A549 (cell line): ENCODE results near the gene NSRP1. TPM values are rescaled to one million over a fixed set of nuclear protein-coding genes. Genes with fewer than 3 reads are reported as not detected.

Source experiments
- ATAC-seq, 2 experiments: fragments of 200-7000 bp in 1 of 2; fragments of >200 bp in 1 of 2; cut with Nextera tagmentation in 1 of 2; cut with Tn5 transposase in 1 of 2; 3 replicates each; pipeline versions ENCODE4 v1.8.0 to v1.9.1; 2018 to 2020; ENCODE audit warnings: mild to moderate bottlenecking in 1 of 2, moderate library complexity in 1 of 2
- CTCF ChIA-PET: fragments of 300-600 bp; sonication (Branson Sonifier 250); formaldehyde crosslinking; extraction: SDS; loops from one replicate; lab custom pipeline; 2021; ENCODE audit warnings: antibody characterized with exemption, inconsistent platforms; lab: Yijun Ruan, JAX
- POLR2A ChIA-PET: fragments of 350-600 bp; formaldehyde crosslinking; extraction: SDS; loops from one replicate; lab custom pipeline; 2021; ENCODE audit warnings: antibody characterized with exemption, inconsistent platforms; lab: Yijun Ruan, JAX
- DNase-seq, 2 experiments: peaks; one replicate each; pipeline versions ENCODE4 v3.0.0 to v3.0.0-alpha.2; 2011 to 2016; ENCODE audit warnings: low read depth in 1 of 2, low spot score in 1 of 2
- FAIRE-seq: peaks from 2 replicates; lab custom pipeline; 2011; peaks lifted over from hg19 to GRCh38; lab: Jason Lieb, UNC
- H3K27ac ChIP-seq, 2 experiments: fragments of >200 bp; sonication (Bioruptor Twin); formaldehyde crosslinking; 3 replicates each; pipeline ENCODE4 v1.5.1; 2016 to 2017
- H3K4me1 ChIP-seq: fragments of >200 bp; sonication (Bioruptor Twin); formaldehyde crosslinking; 3 replicates; pipeline ENCODE4 v1.6.1; 2016
- H3K4me2 ChIP-seq: fragments of >200 bp; sonication (Bioruptor Twin); formaldehyde crosslinking; 3 replicates; pipeline ENCODE4 v1.6.1; 2016
- H3K4me3 ChIP-seq: fragments of >200 bp; sonication (Bioruptor Twin); formaldehyde crosslinking; 3 replicates; pipeline ENCODE4 v1.5.1; 2016
- H3K9me3 ChIP-seq: fragments of >200 bp; sonication (Bioruptor Twin); formaldehyde crosslinking; 3 replicates; pipeline ENCODE4 v1.6.1; 2016
- CBX2 ChIP-seq: fragments of 200-600 bp; sonication (generic); IDR thresholded peaks from 2 replicates; pipeline ENCODE4 v1.6.1; 2016; ENCODE audit warnings: low read depth, mild to moderate bottlenecking, borderline replicate concordance
- CHD2 ChIP-seq: fragments of 150-350 bp; IDR thresholded peaks from 2 replicates; pipeline ENCODE4 v1.6.1; 2014; ENCODE audit warnings: low read length; ENCODE audit not compliant: partially characterized antibody
- CTCF ChIP-seq: fragments of >200 bp; sonication (Bioruptor Twin); formaldehyde crosslinking; IDR thresholded peaks from 3 replicates; pipeline ENCODE4 v1.5.1; 2016
- ESRRA ChIP-seq: fragments of 150-350 bp; IDR thresholded peaks from 2 replicates; pipeline ENCODE4 v1.6.1; 2014; ENCODE audit warnings: mild to moderate bottlenecking, low read length, borderline replicate concordance
- HOXA7 ChIP-seq: fragments of 250-450 bp; sonication (Bioruptor Pico); IDR thresholded peaks from 2 replicates; pipeline ENCODE4 v1.5.0; 2020; ENCODE audit warnings: mild to moderate bottlenecking, moderate library complexity
- HOXB13 ChIP-seq: fragments of 250-450 bp; sonication (Bioruptor Pico); IDR thresholded peaks from 2 replicates; pipeline ENCODE4 v1.5.0; 2020; ENCODE audit warnings: low read depth, mild to moderate bottlenecking, moderate library complexity
- HOXB5 ChIP-seq: fragments of 250-450 bp; sonication (Bioruptor Pico); IDR thresholded peaks from 2 replicates; pipeline ENCODE4 v1.5.0; 2020; ENCODE audit warnings: mild to moderate bottlenecking, moderate library complexity
- NR3C1 ChIP-seq: fragments of >200 bp; sonication (Bioruptor Twin); formaldehyde crosslinking; IDR thresholded peaks from 3 replicates; pipeline ENCODE4 v1.6.1; 2017
- PHF8 ChIP-seq: fragments of 200-600 bp; sonication (generic); IDR thresholded peaks from 2 replicates; pipeline ENCODE4 v1.6.1; 2016; ENCODE audit warnings: low read depth, mild to moderate bottlenecking, antibody characterized with exemption, moderate library complexity, borderline replicate concordance
- POLR2A ChIP-seq: IDR thresholded peaks from 2 replicates; pipeline ENCODE4 v1.6.1; 2012; ENCODE audit warnings: mild to moderate bottlenecking, low read length
- POLR2AphosphoS2 ChIP-seq: conservative IDR thresholded peaks from 2 replicates; pipeline ENCODE4 v1.6.1; 2012; ENCODE audit warnings: low read length, improper control_type of control experiment, inconsistent platforms
- RAD21 ChIP-seq, 2 experiments: fragments of >200 bp in 1 of 2; sonication (Bioruptor Twin) in 1 of 2; formaldehyde crosslinking in 1 of 2; IDR thresholded peaks in 1 of 2; conservative IDR thresholded peaks in 1 of 2; 2 replicates in 1 of 2; 3 replicates in 1 of 2; pipeline ENCODE4 v1.6.1; 2012 to 2018; ENCODE audit warnings: inconsistent platforms in 1 of 2
- RCOR1 ChIP-seq: fragments of 150-350 bp; IDR thresholded peaks from 2 replicates; pipeline ENCODE4 v1.6.1; 2014; ENCODE audit warnings: antibody characterized with exemption, low read length, low read depth
- REST ChIP-seq: fragments of 200-600 bp; sonication (generic); IDR thresholded peaks from 2 replicates; pipeline ENCODE4 v1.6.1; 2016; ENCODE audit warnings: antibody characterized with exemption, mild to moderate bottlenecking, moderate library complexity
- SMC3 ChIP-seq: fragments of >200 bp; sonication (Bioruptor Twin); formaldehyde crosslinking; IDR thresholded peaks from 3 replicates; pipeline ENCODE4 v1.6.1; 2018; ENCODE audit warnings: inconsistent platforms
- ZNF302 ChIP-seq: fragments of 250-450 bp; sonication (Bioruptor Pico); IDR thresholded peaks from 2 replicates; pipeline ENCODE4 v1.9.0; 2021; ENCODE audit warnings: inconsistent platforms, mild to moderate bottlenecking, moderate library complexity
- ZSCAN20 ChIP-seq: fragments of 250-450 bp; sonication (Bioruptor Pico); IDR thresholded peaks from 2 replicates; pipeline ENCODE4 v1.8.0; 2022; ENCODE audit warnings: mild to moderate bottlenecking, moderate library complexity
- WGBS: methylation state at CpG from one replicate; pipeline ENCODE4 v1.1.6; 2017; ENCODE audit errors: missing lambda C conversion rate; 5-methylcytosine and 5-hydroxymethylcytosine counted together
- polyA plus RNA-seq, 4 experiments: library from polyadenylated mRNA; depleted of rRNA in 3 of 4; stranded (reverse); fragments of >200 nt; fragmentation: RNase III in 1 of 4; extraction: RNeasy Plus Mini Kit Qiagen cat#74134 plus additional on column Dnase treatment in 1 of 4; gene quantifications; 2 replicates in 3 of 4; 3 replicates in 1 of 4; pipeline ENCODE4 v1.2.3, GENCODE V29; 2011 to 2017

Gene NSRP1
- polyA plus RNA-seq, 2 of the 4 experiments (the other 2 are of a cell fraction), result 30.9 to 39.6 TPM

DNA sequence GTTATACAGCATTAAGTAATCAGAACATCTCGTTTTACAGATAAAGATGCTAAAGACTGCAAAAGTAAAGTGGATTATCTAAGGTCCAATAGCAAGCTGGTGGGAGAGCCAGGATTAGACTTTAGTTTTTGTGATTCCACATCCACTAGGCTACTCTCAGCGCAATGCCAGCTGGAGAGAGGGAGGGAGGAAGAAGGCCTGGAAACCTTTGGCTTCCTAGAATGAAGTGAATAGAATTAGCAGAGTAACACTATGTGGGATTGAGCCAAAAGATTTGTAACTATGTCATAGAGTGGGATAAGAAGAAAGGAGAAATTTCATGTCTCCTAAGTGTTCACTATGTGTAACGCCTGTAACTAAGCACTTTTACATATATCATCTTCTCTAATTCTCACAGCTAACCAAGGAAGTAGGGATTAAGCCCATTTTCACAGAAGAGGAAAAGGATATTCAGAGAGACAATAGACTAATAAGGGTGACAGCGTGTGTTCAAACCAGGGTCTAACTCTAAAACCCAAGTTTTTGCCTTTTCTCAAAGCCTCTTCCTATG is 25.4 kb upstream of the NSRP1 start:
- FAIRE-seq, result no peak
- 64% methylated on average over 4 of the region's 4 CpGs for WGBS
- POLR2A ChIA-PET, result interaction anchor here (1.0 kb wide), 1 partner anchor 241 kb away, joined by 6 read pairs; no protein-coding TSS in a partner anchor

DNA sequence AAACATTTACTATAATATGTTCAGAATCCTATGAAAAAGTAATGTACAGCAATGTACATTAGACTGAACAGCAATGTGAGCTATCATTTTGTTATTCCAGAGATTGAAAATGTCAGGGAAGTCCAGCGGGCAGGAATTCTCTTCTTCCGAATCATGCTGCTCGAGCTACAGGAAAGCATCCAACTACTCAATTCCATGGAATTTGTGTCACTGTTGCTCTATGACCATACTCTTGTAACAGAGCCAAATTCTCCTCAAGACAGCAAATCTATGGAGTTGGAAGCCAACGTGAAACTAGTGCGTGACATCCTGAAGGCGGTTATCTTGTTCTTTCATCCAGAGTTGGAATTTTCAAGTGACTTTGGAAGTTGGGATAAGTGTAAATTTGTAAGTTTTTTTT is 24.8 kb upstream of the NSRP1 start:
- ChIA-PET CTCF (interaction anchor here (0.8 to 9.8 kb wide), 14 partner anchors 8 to 515 kb away, joined by 3 to 173 read pairs (median 43); partner anchors contain the start of gene SSH2), POLR2A (interaction anchor here (1.0 kb wide), 1 partner anchor 242 kb away, joined by 6 read pairs; no protein-coding TSS in a partner anchor)
- Histone ChIP-seq H3K27ac (no peak overlapping the region), H3K4me2 (peak overlapping the region; percentile 15; the same call in 1 of the 3 replicates), H3K9me3 (peaks cover 12% of the 10 kb centered on the region; the same call in 1 of the 3 replicates), H3K4me1 (peaks cover 6% of the 10 kb centered on the region; the same call in 1 of the 3 replicates), H3K4me3 (no peak overlapping the region)
- ATAC-seq (no peak), DNase-seq (peak in 1 of 2 experiments; percentile 24), FAIRE-seq (peak; percentile 13)
- TF ChIP-seq REST (no peak), HOXA7 (no peak), CTCF (no peak)
- WGBS, result 35% methylated on average over 6 of the region's 6 CpGs

More for the DNA sequence above, 25.4 kb upstream of the NSRP1 start:
- Histone ChIP-seq H3K4me1 (peaks cover 6% of the 10 kb centered on the region; the same call in 1 of the 3 replicates), H3K27ac (no peak overlapping the region), H3K9me3 (peaks cover 12% of the 10 kb centered on the region; the same call in 1 of the 3 replicates), H3K4me3 (no peak overlapping the region), H3K4me2 (peak overlapping the region; percentile 15; the same call in 1 of the 3 replicates)
- DNase-seq, result no peak
- CTCF ChIA-PET, result interaction anchor here (0.8 to 9.8 kb wide), 11 partner anchors 8 to 473 kb away, joined by 3 to 173 read pairs (median 49); partner anchors contain the start of gene SSH2
- ATAC-seq, result no peak
- TF ChIP-seq POLR2A (no peak), POLR2AphosphoS2 (no peak), HOXA7 (no peak)

DNA sequence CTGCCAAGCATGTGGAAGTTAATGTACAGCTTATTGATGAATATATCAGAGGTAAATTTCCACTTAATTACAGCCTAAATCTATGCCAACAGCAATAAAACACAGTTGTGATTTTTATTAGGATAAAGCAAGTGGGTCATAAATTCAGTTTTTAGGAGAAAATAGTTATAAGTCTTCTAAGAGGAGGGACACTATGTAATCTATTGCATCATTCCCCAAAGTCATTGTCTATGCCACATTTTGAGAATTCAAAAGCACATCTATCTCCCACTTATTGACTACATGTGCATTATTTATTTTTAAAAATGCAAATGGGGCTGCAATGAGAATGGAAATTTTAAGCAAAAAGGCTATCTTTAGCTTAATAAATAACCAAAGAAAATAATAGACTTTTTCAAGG is 23.7 kb upstream of the NSRP1 start:
- CTCF ChIA-PET, result interaction anchor here (0.6 to 9.8 kb wide), 107 partner anchors 9 to 722 kb away, joined by 3 to 173 read pairs (median 5); partner anchors contain the start of genes ANKRD13B, BLMH, CORO6 and EFCAB5
- H3K9me3 ChIP-seq, result peaks cover 9% of the 10 kb centered on the region; the same call in 1 of the 3 replicates
- H3K4me1 ChIP-seq, result peaks cover 6% of the 10 kb centered on the region; the same call in 1 of the 3 replicates
- POLR2A ChIA-PET, result interaction anchor here (0.6 to 1.0 kb wide), 2 partner anchors 119 to 289 kb away, joined by 3 read pairs; no protein-coding TSS in a partner anchor
- ATAC-seq (no peak), FAIRE-seq (no peak), DNase-seq (no peak)
- H3K27ac ChIP-seq, result no peak overlapping the region
- no peak for TF ChIP-seq CBX2
- TF ChIP-seq NR3C1, result no peak
- no peak for TF ChIP-seq RCOR1
- no peak for TF ChIP-seq HOXB13 (CRISPR knock-in tag)
- no peak for TF ChIP-seq CTCF
- TF ChIP-seq CHD2, result no peak
- TF ChIP-seq ESRRA, result no peak
- no peak for TF ChIP-seq ZSCAN20 (CRISPR knock-in tag)
- TF ChIP-seq SMC3, result no peak
- no peak for TF ChIP-seq ZNF302 (CRISPR knock-in tag)
- no peak for TF ChIP-seq HOXB5 (CRISPR knock-in tag)
- TF ChIP-seq PHF8, result no peak
- TF ChIP-seq RAD21 (conservative IDR thresholded peaks at IDR 0.05 in 1 of 2, IDR thresholded peaks at IDR 0.05 in 1 of 2), result no peak
- H3K4me2 ChIP-seq, result no peak overlapping the region; the same call in 2 of the 3 replicates
- H3K4me3 ChIP-seq, result no peak overlapping the region
